IMR-90 (cell line): ENCODE results near the gene SLC10A6. TPM values are rescaled to one million over a fixed set of nuclear protein-coding genes. Genes with fewer than 3 reads are reported as not detected.

Source experiments
- ATAC-seq: fragments of 200-7000 bp; cut with Tn5 transposase; 2 replicates; pipeline ENCODE4 v1.9.1; 2020; ENCODE audit warnings: low read depth, mild to moderate bottlenecking, moderate library complexity
- BruUV-seq: library from RNA; stranded (reverse); fragments of 400-500 nt; replicated peaks from 2 replicates; lab custom pipeline; 2021; lab: Mats Ljungman, UMichigan
- CTCF ChIA-PET: fragments of 300-600 bp; formaldehyde crosslinking; extraction: SDS; loops from one replicate; lab custom pipeline; 2021; ENCODE audit warnings: antibody characterized with exemption; lab: Yijun Ruan, JAX
- POLR2A ChIA-PET: fragments of 300-600 bp; sonication (Branson Sonifier 250); formaldehyde crosslinking; loops from one replicate; lab custom pipeline; 2022; ENCODE audit warnings: antibody characterized with exemption; ENCODE audit not compliant: unreplicated experiment; lab: Charles Lee
- DNase-seq: peaks from one replicate; pipeline ENCODE4 v3.0.0; 2013
- H2AFZ ChIP-seq: replicated peaks from 2 replicates; pipeline ENCODE3; 2013; ENCODE audit warnings: low read length, mild to moderate bottlenecking; ENCODE audit not compliant: poor library complexity
- H2AK5ac ChIP-seq: 2 replicates; pipeline ENCODE4 v1.6.1; 2013; ENCODE audit warnings: low read depth, low read length, inconsistent platforms
- H2AK9ac ChIP-seq: replicated peaks from 2 replicates; pipeline ENCODE3; 2013; ENCODE audit warnings: mild to moderate bottlenecking, low read depth, low read length, moderate library complexity; ENCODE audit not compliant: poor library complexity
- H2BK120ac ChIP-seq: 2 replicates; pipeline ENCODE4 v1.6.1; 2013; ENCODE audit warnings: low read depth, low read length, inconsistent platforms
- H2BK15ac ChIP-seq: 3 replicates; pipeline ENCODE4 v1.6.1; 2013; ENCODE audit warnings: low read depth, low read length, inconsistent platforms
- H2BK20ac ChIP-seq: 2 replicates; pipeline ENCODE4 v1.6.1; 2013; ENCODE audit warnings: low read depth, mild to moderate bottlenecking, inconsistent platforms, low read length, moderate library complexity
- H2BK5ac ChIP-seq: 2 replicates; pipeline ENCODE4 v1.6.1; 2013; ENCODE audit warnings: mild to moderate bottlenecking, low read depth, low read length, inconsistent platforms; ENCODE audit not compliant: poor library complexity, severe bottlenecking
- H3K14ac ChIP-seq: replicated peaks from 2 replicates; pipeline ENCODE4 v1.6.1; 2013; ENCODE audit warnings: low read depth, low read length, inconsistent platforms
- H3K18ac ChIP-seq: 2 replicates; pipeline ENCODE4 v1.6.1; 2013; ENCODE audit warnings: low read depth, low read length, control low read depth
- H3K23ac ChIP-seq: 2 replicates; pipeline ENCODE4 v1.6.1; 2013; ENCODE audit warnings: low read depth, low read length, inconsistent platforms
- H3K27ac ChIP-seq: 2 replicates; pipeline ENCODE4 v1.5.1; 2013; ENCODE audit warnings: mild to moderate bottlenecking, control low read depth, low read length; ENCODE audit not compliant: insufficient read depth
- H3K27me3 ChIP-seq: 2 replicates; pipeline ENCODE4 v1.6.1; 2013; ENCODE audit warnings: low read length; ENCODE audit not compliant: control insufficient read depth, insufficient read depth
- H3K36me3 ChIP-seq: 2 replicates; pipeline ENCODE4 v1.6.1; 2013; ENCODE audit warnings: low read length, mixed read lengths; ENCODE audit not compliant: control insufficient read depth, insufficient read depth
- H3K4ac ChIP-seq: 2 replicates; pipeline ENCODE4 v1.6.1; 2013; ENCODE audit warnings: low read depth, low read length, inconsistent platforms
- H3K4me1 ChIP-seq: 2 replicates; pipeline ENCODE4 v1.6.1; 2013; ENCODE audit warnings: low read length, mixed read lengths; ENCODE audit not compliant: control insufficient read depth, insufficient read depth
- H3K4me2 ChIP-seq: 2 replicates; pipeline ENCODE4 v1.6.1; 2013; ENCODE audit warnings: low read depth, mild to moderate bottlenecking, control low read depth, low read length, moderate library complexity
- H3K4me3 ChIP-seq: 2 replicates; pipeline ENCODE4 v1.5.1; 2013; ENCODE audit warnings: low read depth, mild to moderate bottlenecking, control low read depth, low read length, moderate library complexity; ENCODE audit not compliant: insufficient read depth
- H3K56ac ChIP-seq: 2 replicates; pipeline ENCODE4 v1.6.1; 2013; ENCODE audit warnings: low read length, inconsistent platforms; ENCODE audit not compliant: insufficient read depth; ENCODE audit errors: extremely low read depth
- H3K79me1 ChIP-seq, 2 experiments: 2 replicates each; pipeline ENCODE4 v1.6.1; 2013; ENCODE audit warnings: low read length in 2 of 2, inconsistent platforms in 1 of 2, low read depth in 1 of 2
- H3K9ac ChIP-seq: 2 replicates; pipeline ENCODE4 v1.6.1; 2013; ENCODE audit warnings: low read depth, low read length, control low read depth
- H3K9me1 ChIP-seq: 2 replicates; pipeline ENCODE4 v1.6.1; 2013; ENCODE audit warnings: low read length, inconsistent platforms; ENCODE audit not compliant: insufficient read depth
- H3K9me3 ChIP-seq: 2 replicates; pipeline ENCODE4 v1.6.1; 2013; ENCODE audit warnings: low read length; ENCODE audit not compliant: control insufficient read depth, insufficient read depth
- H4K20me1 ChIP-seq: 2 replicates; pipeline ENCODE4 v1.6.1; 2013; ENCODE audit warnings: low read length, inconsistent platforms; ENCODE audit not compliant: insufficient read depth
- H4K5ac ChIP-seq: 2 replicates; pipeline ENCODE4 v1.6.1; 2013; ENCODE audit warnings: mild to moderate bottlenecking, low read depth, low read length, control low read depth
- H4K8ac ChIP-seq, 2 experiments: 2 replicates each; pipeline ENCODE4 v1.6.1; 2013; ENCODE audit warnings: low read depth in 2 of 2, low read length in 2 of 2, control low read depth in 1 of 2, inconsistent platforms in 1 of 2
- H4K91ac ChIP-seq: 2 replicates; pipeline ENCODE4 v1.6.1; 2013; ENCODE audit warnings: low read depth, low read length, inconsistent platforms; ENCODE audit not compliant: insufficient read depth
- BHLHE40 ChIP-seq: fragments of 150-350 bp; IDR thresholded peaks from 2 replicates; pipeline ENCODE4 v1.6.1; 2016; ENCODE audit warnings: mild to moderate bottlenecking, low read depth, low read length
- MAFK ChIP-seq: IDR thresholded peaks from 2 replicates; pipeline ENCODE4 v1.6.1; 2012; ENCODE audit warnings: low read depth, low read length, improper control_type of control experiment
- MXI1 ChIP-seq: IDR thresholded peaks from 2 replicates; pipeline ENCODE4 v1.6.1; 2012; ENCODE audit warnings: low read depth, mild to moderate bottlenecking, low read length, moderate library complexity, borderline replicate concordance
- NFE2L2 ChIP-seq: fragments of 150-350 bp; IDR thresholded peaks from 2 replicates; pipeline ENCODE4 v1.6.1; 2016; ENCODE audit warnings: low read depth, mild to moderate bottlenecking, low read length
- SMC3 ChIP-seq: fragments of 150-350 bp; IDR thresholded peaks from 2 replicates; pipeline ENCODE4 v1.6.1; 2016; ENCODE audit warnings: low read depth, mild to moderate bottlenecking, antibody characterized with exemption, low read length, moderate library complexity
- USF2 ChIP-seq: fragments of 150-350 bp; IDR thresholded peaks from 2 replicates; pipeline ENCODE4 v1.6.1; 2017; ENCODE audit warnings: mild to moderate bottlenecking, antibody characterized with exemption, low read length, low read depth
- WGBS, 2 experiments: methylation state at CpG; one replicate each; pipeline versions ENCODE4 v1.1.5 to v1.1.7; 2013; ENCODE audit warnings: missing lambda C conversion rate in 2 of 2; ENCODE audit not compliant: insufficient read length in 1 of 2; ENCODE audit errors: extremely low coverage in 2 of 2; 5-methylcytosine and 5-hydroxymethylcytosine counted together
- dilution Hi-C: fragments of 300-500 bp; cut with HindIII; formaldehyde crosslinking; loops from one replicate; pipeline ENCODE4 v1.14.3; 2018; ENCODE audit warnings: low sequenced_read_pairs; ENCODE audit not compliant: unreplicated experiment
- in situ Hi-C: fragments of 300-500 bp; cut with MboI; formaldehyde crosslinking; loops from 3 replicates; pipeline ENCODE4 v1.14.3; 2019; ENCODE audit warnings: low sequenced_read_pairs, inconsistent platforms, mixed read lengths
- intact Hi-C: fragments of 100-400 bp; cut with micrococcal nuclease; formaldehyde crosslinking; loops from 2 replicates; pipeline ENCODE4 v1.10.0; 2022
- polyA plus RNA-seq, 3 experiments: library from polyadenylated mRNA; depleted of rRNA; stranded (reverse); fragments of >200 nt; gene quantifications; 2 replicates each; pipeline ENCODE4 v1.2.3, GENCODE V29; 2012; ENCODE audit warnings: low replicate concordance in 1 of 3
- total RNA-seq: library from RNA; depleted of rRNA; stranded (reverse); fragments of >200 nt; gene quantifications from 2 replicates; pipeline ENCODE4 v1.2.3, GENCODE V29; 2012

Gene SLC10A6
- total and polyA plus RNA-seq, 2 of the 4 experiments (the other 2 are of a cell fraction), result not detected

- Histone ChIP-seq H3K14ac (no peak overlapping the region), H3K36me3 (no peaks in the 10 kb centered on the region), H2BK20ac (no peak overlapping the region), H3K56ac (no peak overlapping the region), H3K9ac (no peak overlapping the region), H4K20me1 (no peaks in the 10 kb centered on the region), H3K27me3 (no peaks in the 10 kb centered on the region), H3K23ac (no peak overlapping the region), H2BK15ac (no peak overlapping the region), H3K79me1 (no peaks in the 10 kb centered on the region), H2AK5ac (no peak overlapping the region), H2AK9ac (no peak overlapping the region), H3K9me3 (no peaks in the 10 kb centered on the region; the same call in 1 of the 2 replicates), H3K4me3 (no peak overlapping the region), H2BK5ac (no peak overlapping the region), H4K5ac (no peak overlapping the region), H3K18ac (no peak overlapping the region), H3K4ac (no peak overlapping the region), H3K9me1 (no peaks in the 10 kb centered on the region; the same call in 1 of the 2 replicates), H4K91ac (no peak overlapping the region), H3K4me1 (peaks cover 5% of the 10 kb centered on the region), H2AFZ (no peak overlapping the region), H3K27ac (no peak overlapping the region), H2BK120ac (no peak overlapping the region), H3K4me2 (no peak overlapping the region), H4K8ac (no peak overlapping the region)
- ATAC-seq (no peak), DNase-seq (peak; percentile 17)
- ChIA-PET POLR2A (no interaction called here), CTCF (interaction anchor here (1.0 to 1.6 kb wide), 2 partner anchors 395 to 401 kb away, joined by 3 read pairs; no protein-coding TSS in a partner anchor)
- TF ChIP-seq MAFK, result no peak
- no peak for TF ChIP-seq MXI1
- TF ChIP-seq USF2, result no peak
- TF ChIP-seq SMC3, result no peak
- no peak for TF ChIP-seq NFE2L2
- TF ChIP-seq BHLHE40, result no peak
- WGBS, 2 experiments, result no CpG with 5 or more reads among the region's 4 CpGs
- dilution Hi-C loops (no loop called here), intact Hi-C loops (no loop called here), in situ Hi-C loops (loop anchor here (5.0 to 10.0 kb wide), 2 partner anchors 302 to 399 kb away; partner anchors contain the start of gene PTPN13)
- BruUV-seq, result no TSS peak
Measured at GRCh38 chr4:86896596-86896995, 47.4 kb upstream of the SLC10A6 start.
